GM04503 (cell line): ENCODE measurements around the gene BANP.
"Not testable (repeated sequence)": the region's sequence is repeated elsewhere in the genome, so short reads cannot be mapped to it uniquely, and the experiment has no call there.

Experiments
- DNase-seq: peaks from one replicate; pipeline ENCODE4 v3.0.0-alpha.2; 2012; ENCODE audit warnings: low read depth

BANP gene

GRCh38 chr16:88016386-88016785 is 65.2 kb downstream of the BANP start:
- not testable (repeated sequence) for DNase-seq

- DNase-seq = no peak
Measured at GRCh38 chr16:88016964-88017363, 65.7 kb downstream of the BANP start.

GRCh38 chr16:88017587-88018101 is 66.4 kb downstream of the BANP start:
- DNase-seq = no peak

GRCh38 chr16:88018382-88018781 is 67.1 kb downstream of the BANP start:
- DNase-seq = not testable (repeated sequence)

- DNase-seq = not testable (repeated sequence)
Measured at GRCh38 chr16:88019041-88019820, 68.0 kb downstream of the BANP start.

- DNase-seq = no peak
Measured at GRCh38 chr16:88019821-88020515, 68.7 kb downstream of the BANP start.

GRCh38 chr16:88020516-88020885 is 69.3 kb downstream of the BANP start:
- DNase-seq = no peak

GRCh38 chr16:88021041-88021970 is 70.1 kb downstream of the BANP start:
- DNase-seq = not testable (repeated sequence)

- DNase-seq = no peak
Measured at GRCh38 chr16:88022076-88023042, 71.1 kb downstream of the BANP start.

- no peak for DNase-seq
Measured at GRCh38 chr16:88023366-88023765, 72.1 kb downstream of the BANP start.

- no peak for DNase-seq
Measured at GRCh38 chr16:88023786-88024185, 72.6 kb downstream of the BANP start.

GRCh38 chr16:88024491-88025085 is 73.4 kb downstream of the BANP start:
- peak; percentile 3 for DNase-seq

- peak; percentile 42 for DNase-seq
Measured at GRCh38 chr16:88025086-88025492, 73.9 kb downstream of the BANP start.

GRCh38 chr16:88025828-88026555 is 74.8 kb downstream of the BANP start:
- not testable (repeated sequence) for DNase-seq

GRCh38 chr16:88026964-88027938 is 76.0 kb downstream of the BANP start:
- no peak for DNase-seq

- DNase-seq = not testable (repeated sequence)
Measured at GRCh38 chr16:88028177-88028930, 77.1 kb downstream of the BANP start.

- no peak for DNase-seq
Measured at GRCh38 chr16:88030498-88030897, 79.3 kb downstream of the BANP start.

GRCh38 chr16:88030961-88031360 is 79.7 kb downstream of the BANP start:
- not testable (repeated sequence) for DNase-seq
